ENCODE measurements around the gene RPA3.

RPA3 gene

GRCh38 chr7:7718492-7718891 is at the start of gene RPA3:
RPA3 (minus strand) TSS chr7:7718607; CDS start chr7:7640418, 78,189 bp downstream.
- DNase-seq, result no peak

- no peak for DNase-seq
These were observed 48.3 kb upstream of the RPA3 start for GRCh38 chr7:7766671-7767070.

- DNase-seq, result no peak
These were observed 47.0 kb upstream of the RPA3 start for GRCh38 chr7:7765422-7765821.

GRCh38 chr7:7764520-7765396 is 46.4 kb upstream of the RPA3 start:
- no peak for DNase-seq

GRCh38 chr7:7761974-7762779 is 43.8 kb upstream of the RPA3 start:
- no peak for DNase-seq

- DNase-seq, result no peak
These were observed 43.0 kb upstream of the RPA3 start for GRCh38 chr7:7761340-7761973.

- DNase-seq, result no peak
These were observed 39.2 kb upstream of the RPA3 start for GRCh38 chr7:7757576-7757975.

GRCh38 chr7:7756577-7756976 is 38.2 kb upstream of the RPA3 start:
- no peak for DNase-seq

GRCh38 chr7:7751243-7752092 is 33.1 kb upstream of the RPA3 start:
- no peak for DNase-seq

- no peak for DNase-seq
These were observed 32.3 kb upstream of the RPA3 start for GRCh38 chr7:7750571-7751242.

- peak; percentile 39 for DNase-seq
These were observed 28.1 kb upstream of the RPA3 start for GRCh38 chr7:7746458-7746857.

GRCh38 chr7:7745966-7746365 is 27.6 kb upstream of the RPA3 start:
- no peak for DNase-seq

GRCh38 chr7:7745258-7745657 is 26.9 kb upstream of the RPA3 start:
- no peak for DNase-seq

- no peak for DNase-seq
These were observed 23.8 kb upstream of the RPA3 start for GRCh38 chr7:7742223-7742622.

- no peak for DNase-seq
These were observed 21.6 kb upstream of the RPA3 start for GRCh38 chr7:7740037-7740355.

- DNase-seq, result no peak
These were observed 21.0 kb upstream of the RPA3 start for GRCh38 chr7:7739204-7740036.

GRCh38 chr7:7738622-7739021 is 20.2 kb upstream of the RPA3 start:
- DNase-seq, result no peak

- DNase-seq, result no peak
These were observed 19.8 kb upstream of the RPA3 start for GRCh38 chr7:7738177-7738576.

GRCh38 chr7:7737674-7738073 is 19.3 kb upstream of the RPA3 start:
- no peak for DNase-seq

- no peak for DNase-seq
These were observed 18.3 kb upstream of the RPA3 start for GRCh38 chr7:7736671-7737070.

- DNase-seq, result no peak
These were observed 14.3 kb upstream of the RPA3 start for GRCh38 chr7:7732621-7733281.
